IPS-15b (cell line): ENCODE data around the gene PDE4B.

Source experiments
- H3K27me3 ChIP-seq: one replicate; pipeline ENCODE4 v1.6.1; 2013; ENCODE audit warnings: low read length; ENCODE audit not compliant: control insufficient read depth, insufficient read depth
- H3K36me3 ChIP-seq: one replicate; pipeline ENCODE4 v1.6.1; 2013; ENCODE audit warnings: low read length; ENCODE audit not compliant: control insufficient read depth, insufficient read depth
- H3K4me1 ChIP-seq: one replicate; pipeline ENCODE4 v1.6.1; 2013; ENCODE audit warnings: mild to moderate bottlenecking, low read length; ENCODE audit not compliant: control insufficient read depth, insufficient read depth
- H3K4me3 ChIP-seq: one replicate; pipeline ENCODE4 v1.5.1; 2013; ENCODE audit warnings: low read depth, low read length
- H3K9ac ChIP-seq: one replicate; pipeline ENCODE4 v1.6.1; 2013; ENCODE audit warnings: low read depth, mild to moderate bottlenecking, low read length
- H3K9me3 ChIP-seq: one replicate; pipeline ENCODE4 v1.6.1; 2013; ENCODE audit warnings: mild to moderate bottlenecking, low read length; ENCODE audit not compliant: control insufficient read depth, insufficient read depth

The PDE4B gene

DNA sequence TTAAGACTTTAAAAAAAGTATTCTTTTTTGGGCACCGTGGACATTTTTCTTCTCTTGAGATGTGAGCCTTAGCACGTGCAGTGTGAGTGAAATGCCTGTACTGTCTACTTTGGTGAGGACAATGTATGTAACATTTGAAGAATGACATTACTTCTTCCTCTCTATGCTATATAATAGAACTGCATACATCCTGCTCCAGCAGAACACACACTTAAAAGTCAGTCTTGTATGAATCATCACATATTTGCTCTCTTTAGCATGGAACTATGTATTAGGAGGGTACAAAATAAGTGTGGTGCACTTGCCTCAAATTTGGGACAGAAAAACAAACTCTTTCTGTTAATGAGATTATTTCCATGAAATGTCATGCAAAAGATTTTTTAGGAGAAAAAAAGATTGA is 382.9 kb downstream of the PDE4B start:
- Histone ChIP-seq H3K36me3 (no peaks in the 10 kb centered on the region), H3K4me1 (no peaks in the 10 kb centered on the region), H3K4me3 (no peak overlapping the region), H3K27me3 (no peaks in the 10 kb centered on the region), H3K9me3 (no peaks in the 10 kb centered on the region), H3K9ac (no peak overlapping the region)

DNA sequence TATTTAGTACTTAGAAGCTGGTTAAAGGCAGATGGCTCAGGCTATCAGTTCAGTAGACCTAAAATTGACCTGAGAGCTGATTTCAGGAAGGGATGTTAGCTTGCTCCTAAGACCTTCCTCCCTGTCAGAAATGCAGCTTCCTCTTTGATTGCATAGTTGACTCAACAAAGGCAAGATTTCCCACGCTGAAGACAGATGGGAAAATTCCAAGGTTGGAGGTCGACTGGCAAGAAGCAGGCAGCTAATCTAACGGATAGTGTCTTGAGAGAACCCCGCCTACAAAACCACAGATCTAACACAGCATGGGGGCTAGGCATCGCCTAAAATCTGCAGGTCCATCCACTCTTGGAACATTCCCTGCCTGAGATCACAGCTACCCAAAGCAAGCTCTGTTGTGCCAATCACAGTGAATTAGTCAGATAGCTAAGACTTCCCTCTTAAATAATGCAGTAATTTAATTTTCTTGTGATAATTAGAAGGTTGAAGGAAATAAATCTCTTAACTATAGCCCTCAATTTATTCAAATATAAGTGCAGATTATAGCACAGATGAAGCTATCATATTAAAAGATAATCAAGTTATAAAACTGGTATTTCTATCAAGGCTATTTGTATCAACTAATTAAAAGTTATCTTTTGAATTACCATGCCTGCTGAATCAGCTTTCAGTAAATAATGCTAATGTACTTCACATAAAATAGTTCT is 383.5 kb downstream of the PDE4B start:
- H3K4me3 ChIP-seq = no peak overlapping the region
- no peaks in the 10 kb centered on the region for H3K27me3 ChIP-seq
- H3K36me3 ChIP-seq = no peaks in the 10 kb centered on the region
- H3K9ac ChIP-seq = no peak overlapping the region
- no peaks in the 10 kb centered on the region for H3K4me1 ChIP-seq
- no peaks in the 10 kb centered on the region for H3K9me3 ChIP-seq

DNA sequence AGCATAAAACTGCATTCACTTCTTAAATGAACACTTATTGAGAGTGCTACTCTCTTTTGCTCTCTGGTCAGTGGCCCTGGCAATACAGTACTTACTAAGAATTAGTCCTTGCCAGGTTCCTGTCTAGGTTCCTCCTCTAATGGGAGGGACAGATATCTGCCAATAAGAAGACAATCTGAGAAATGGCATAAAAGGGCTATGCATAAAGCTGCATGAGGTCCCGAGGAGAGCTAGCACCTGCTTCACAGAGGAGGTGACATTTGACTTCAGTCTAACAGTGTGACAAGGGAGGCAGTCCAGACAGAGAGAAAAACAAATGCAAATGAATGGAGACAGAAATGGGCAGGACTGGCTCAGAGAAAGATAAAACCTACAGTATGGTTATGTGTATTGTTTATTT is 384.1 kb downstream of the PDE4B start:
- Histone ChIP-seq H3K4me3 (no peak overlapping the region), H3K9ac (no peak overlapping the region), H3K27me3 (no peaks in the 10 kb centered on the region), H3K4me1 (no peaks in the 10 kb centered on the region), H3K9me3 (no peaks in the 10 kb centered on the region), H3K36me3 (no peaks in the 10 kb centered on the region)

DNA sequence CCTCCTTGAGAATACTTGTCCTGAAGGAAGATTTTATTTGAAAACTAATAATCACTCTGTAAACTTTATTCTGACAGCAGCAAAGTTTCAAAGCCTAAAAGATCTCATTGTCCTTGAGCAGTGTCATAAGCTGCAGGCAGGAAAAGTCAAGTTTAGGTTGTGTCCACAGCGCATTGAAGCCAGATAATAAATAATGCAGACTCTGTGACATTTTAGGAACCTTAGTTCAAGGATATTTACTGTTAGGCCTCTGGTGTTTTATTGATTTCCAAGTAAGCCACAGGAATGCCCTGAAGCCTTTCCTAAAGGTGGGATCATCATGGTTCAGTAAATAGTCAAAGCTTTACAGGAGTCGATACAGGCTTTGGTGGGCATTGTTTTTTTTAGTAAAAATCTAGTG is 384.8 kb downstream of the PDE4B start:
- Histone ChIP-seq H3K27me3 (no peaks in the 10 kb centered on the region), H3K9ac (no peak overlapping the region), H3K4me1 (no peaks in the 10 kb centered on the region), H3K36me3 (no peaks in the 10 kb centered on the region), H3K9me3 (no peaks in the 10 kb centered on the region), H3K4me3 (no peak overlapping the region)

DNA sequence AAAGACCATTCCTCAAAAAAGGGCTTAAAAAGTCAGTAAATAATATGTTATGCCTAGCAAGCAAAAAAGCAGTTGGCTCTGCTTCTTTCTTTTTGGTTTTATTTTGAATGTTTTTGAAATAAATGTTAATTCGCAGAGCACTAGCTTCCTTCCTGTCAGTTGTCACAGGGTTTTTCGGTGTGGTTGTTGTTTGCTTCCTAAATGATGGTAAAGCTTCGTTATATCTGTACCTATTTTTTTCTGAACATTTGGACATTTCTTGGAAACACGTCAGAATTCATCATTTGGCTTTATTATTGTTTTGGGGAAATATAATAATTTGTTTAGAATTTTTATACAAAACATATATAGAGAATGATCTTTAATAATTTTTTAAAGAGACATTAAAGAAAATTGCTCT is 389.3 kb downstream of the PDE4B start:
- no peak overlapping the region for H3K9ac ChIP-seq
- no peak overlapping the region for H3K4me3 ChIP-seq
- H3K36me3 ChIP-seq = no peaks in the 10 kb centered on the region
- no peaks in the 10 kb centered on the region for H3K4me1 ChIP-seq
- H3K9me3 ChIP-seq = no peaks in the 10 kb centered on the region
- no peaks in the 10 kb centered on the region for H3K27me3 ChIP-seq

DNA sequence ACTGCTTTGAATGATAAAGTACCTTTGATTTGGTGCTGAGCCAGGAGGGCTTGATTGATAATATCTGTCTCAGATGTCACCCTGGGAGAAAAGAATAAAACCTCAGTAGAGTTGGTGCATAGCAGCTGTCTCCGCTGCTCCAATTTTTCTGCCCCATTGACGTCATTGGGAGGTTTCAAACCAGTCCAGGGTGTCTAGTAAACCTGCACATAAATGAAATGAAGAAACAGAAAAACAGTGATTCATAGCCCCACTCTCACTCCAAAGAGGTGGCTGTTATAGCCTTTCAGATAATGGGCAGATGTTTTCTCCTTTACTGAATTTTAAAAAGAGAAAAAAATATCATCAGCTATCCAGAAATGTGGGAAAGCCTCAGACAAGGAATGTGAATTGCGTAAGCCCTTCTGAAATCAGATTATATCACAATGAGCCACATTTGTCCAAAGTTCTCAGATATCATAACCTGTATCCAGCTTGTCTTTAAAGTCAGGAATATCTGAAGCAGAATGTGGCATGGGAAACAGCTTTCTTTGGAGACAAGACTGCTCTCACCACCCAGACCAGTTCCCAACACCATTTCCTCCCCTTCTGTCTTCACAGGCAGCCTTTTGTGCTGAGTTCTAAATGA is 390.0 kb downstream of the PDE4B start:
- no peaks in the 10 kb centered on the region for H3K36me3 ChIP-seq
- H3K4me3 ChIP-seq = no peak overlapping the region
- H3K9ac ChIP-seq = no peak overlapping the region
- no peaks in the 10 kb centered on the region for H3K4me1 ChIP-seq
- H3K27me3 ChIP-seq = no peaks in the 10 kb centered on the region
- H3K9me3 ChIP-seq = no peaks in the 10 kb centered on the region

DNA sequence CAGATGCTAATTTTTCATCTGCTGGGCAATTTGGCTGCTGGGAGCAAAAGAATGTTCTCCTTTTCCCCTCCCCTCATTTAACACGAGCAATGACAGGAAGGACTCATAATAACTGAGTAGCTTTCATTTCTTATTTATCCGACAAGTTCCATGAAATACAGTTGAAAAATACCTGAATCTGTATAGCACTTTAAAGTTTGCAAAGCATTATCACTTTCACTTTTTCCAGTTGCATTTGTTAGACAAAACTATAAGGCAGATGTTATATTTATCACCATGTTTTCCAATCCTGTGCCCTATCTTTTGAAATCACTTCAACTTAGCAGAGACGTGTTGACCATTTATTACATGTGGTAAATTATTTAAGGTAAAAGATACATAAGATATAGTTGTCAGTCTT is 390.7 kb downstream of the PDE4B start:
- no peaks in the 10 kb centered on the region for H3K27me3 ChIP-seq
- H3K4me3 ChIP-seq = no peak overlapping the region
- no peak overlapping the region for H3K9ac ChIP-seq
- H3K9me3 ChIP-seq = no peaks in the 10 kb centered on the region
- H3K36me3 ChIP-seq = no peaks in the 10 kb centered on the region
- H3K4me1 ChIP-seq = no peaks in the 10 kb centered on the region

DNA sequence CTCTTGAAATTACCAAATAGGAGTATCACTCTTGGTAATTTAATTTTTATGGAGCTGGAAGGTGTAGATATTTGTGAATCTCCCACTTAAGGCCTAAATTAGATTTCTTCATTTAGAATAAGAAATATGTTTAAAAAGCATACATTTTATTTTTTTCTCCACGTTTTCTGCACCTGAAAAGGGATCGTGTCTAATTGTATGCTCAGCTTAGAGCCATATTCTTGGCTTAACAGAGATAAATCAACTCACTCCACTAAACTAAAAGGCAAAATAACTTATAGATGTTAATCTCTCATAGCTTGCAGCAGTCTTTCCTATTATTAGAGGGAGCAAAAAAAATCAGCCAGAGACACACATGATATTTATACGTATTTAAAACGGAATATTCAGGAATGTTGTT is 404.4 kb downstream of the PDE4B start:
- Histone ChIP-seq H3K36me3 (no peaks in the 10 kb centered on the region), H3K27me3 (no peaks in the 10 kb centered on the region), H3K9ac (no peak overlapping the region), H3K4me3 (no peak overlapping the region), H3K9me3 (no peaks in the 10 kb centered on the region), H3K4me1 (no peaks in the 10 kb centered on the region)

DNA sequence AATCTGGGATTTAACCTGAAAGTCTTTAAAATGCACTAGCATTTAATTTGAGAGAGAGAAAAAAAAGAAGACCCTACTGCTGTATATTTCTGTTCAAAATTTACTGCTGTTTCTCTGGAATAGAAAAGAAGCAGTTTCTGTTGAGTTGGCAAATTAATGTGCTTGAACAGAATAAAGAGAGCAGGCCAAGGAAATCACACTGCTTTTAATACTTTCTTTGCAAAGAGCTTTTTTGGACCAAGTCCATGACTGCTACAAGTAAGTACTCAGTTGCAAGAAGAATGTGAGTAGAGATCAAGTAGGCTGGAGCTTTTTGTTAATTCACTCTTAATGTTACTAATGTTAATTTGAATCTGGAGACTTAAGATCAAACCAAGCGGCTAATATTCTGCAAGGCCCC is 405.1 kb downstream of the PDE4B start:
- Histone ChIP-seq H3K9ac (no peak overlapping the region), H3K27me3 (no peaks in the 10 kb centered on the region), H3K4me1 (no peaks in the 10 kb centered on the region), H3K9me3 (no peaks in the 10 kb centered on the region), H3K4me3 (no peak overlapping the region), H3K36me3 (no peaks in the 10 kb centered on the region)

DNA sequence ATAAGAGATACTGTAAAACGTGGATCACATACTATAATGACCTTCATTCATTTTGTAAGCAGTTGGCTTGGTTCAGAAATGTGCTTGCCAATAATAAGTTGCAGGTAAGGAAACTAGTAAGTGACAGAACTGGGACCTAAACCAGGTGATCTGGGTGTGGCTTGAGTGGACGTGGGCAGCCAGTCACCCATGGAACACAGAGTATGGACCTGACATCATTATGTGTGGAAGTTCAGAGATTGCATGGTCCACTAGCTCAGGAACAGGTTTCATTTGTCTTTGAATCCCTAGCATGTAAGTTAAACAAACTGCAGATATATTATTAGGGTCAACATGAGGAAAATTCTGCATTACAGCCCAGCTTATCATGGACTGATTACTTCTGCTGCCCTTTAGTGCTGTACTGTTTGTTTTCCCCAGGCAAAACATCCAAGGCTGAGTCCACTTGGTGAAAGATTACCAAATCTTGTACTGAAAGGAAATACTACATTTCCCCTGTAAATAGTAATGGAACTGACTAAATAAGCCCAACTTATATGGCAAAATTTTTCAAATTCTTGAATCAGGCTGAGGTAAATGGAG is 414.0 kb downstream of the PDE4B start:
- Histone ChIP-seq H3K4me1 (no peaks in the 10 kb centered on the region), H3K9ac (no peak overlapping the region), H3K27me3 (no peaks in the 10 kb centered on the region), H3K9me3 (peaks cover 7% of the 10 kb centered on the region), H3K36me3 (no peaks in the 10 kb centered on the region), H3K4me3 (no peak overlapping the region)

DNA sequence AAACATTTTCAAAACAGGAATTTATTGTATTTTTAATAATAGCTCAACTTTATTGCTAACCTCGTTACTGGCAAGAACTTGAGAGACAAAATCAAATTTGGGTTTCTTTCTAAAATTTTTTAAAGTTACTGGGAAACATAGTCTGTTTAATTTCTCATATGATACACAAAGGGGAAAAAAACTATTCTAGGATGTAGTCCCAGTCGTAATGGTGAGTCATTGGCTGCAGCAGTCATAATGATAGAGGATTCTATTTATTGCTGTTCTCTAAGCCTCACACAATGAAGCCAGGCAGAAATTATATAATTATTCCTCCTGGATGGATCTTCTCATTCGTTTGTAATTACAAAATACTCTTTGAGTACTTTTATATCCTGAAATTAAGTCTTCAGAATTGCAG is 414.8 kb downstream of the PDE4B start:
- Histone ChIP-seq H3K4me1 (no peaks in the 10 kb centered on the region), H3K36me3 (no peaks in the 10 kb centered on the region), H3K9ac (no peak overlapping the region), H3K27me3 (no peaks in the 10 kb centered on the region), H3K4me3 (no peak overlapping the region), H3K9me3 (peaks cover 7% of the 10 kb centered on the region)

DNA sequence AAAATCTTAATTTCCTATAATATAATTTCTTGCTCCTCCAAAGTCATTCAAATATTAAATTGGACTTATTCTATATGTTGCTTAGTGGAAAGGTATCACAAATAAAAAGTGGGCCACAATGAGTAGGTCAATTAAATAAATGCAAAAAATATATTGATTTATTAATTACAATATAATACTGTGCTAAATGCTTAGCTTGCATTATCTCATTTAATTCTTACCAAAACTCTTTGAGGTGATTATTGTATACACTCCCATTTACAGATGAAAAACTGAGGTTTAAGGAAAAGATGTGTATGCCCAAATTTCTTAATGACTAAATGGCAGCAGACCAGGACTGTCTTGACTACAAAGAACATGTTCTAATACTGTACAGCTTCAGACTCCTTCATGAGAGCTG is 415.9 kb downstream of the PDE4B start:
- Histone ChIP-seq H3K9me3 (peaks cover 7% of the 10 kb centered on the region), H3K4me3 (no peak overlapping the region), H3K4me1 (no peaks in the 10 kb centered on the region), H3K36me3 (no peaks in the 10 kb centered on the region), H3K9ac (no peak overlapping the region), H3K27me3 (no peaks in the 10 kb centered on the region)
